HepG2 (cell line): ENCODE data around the gene SEPTIN2. TPM values are rescaled to one million over a fixed set of nuclear protein-coding genes. Genes with fewer than 3 reads are reported as not detected.

Experiments
- FOXA3 ChIP-seq: IDR thresholded peaks from 2 replicates; pipeline ENCODE4 v1.6.1; 2016; ENCODE audit warnings: missing genetic modification reagents, missing compliant biosample characterization
- HOXA3 ChIP-seq: sonication (generic); formaldehyde crosslinking; IDR thresholded peaks from 2 replicates; pipeline ENCODE4 v1.5.0; 2020; ENCODE audit warnings: missing genetic modification reagents
- IRX3 ChIP-seq: sonication (generic); formaldehyde crosslinking; IDR thresholded peaks from 2 replicates; pipeline ENCODE4 v1.8.1; 2023; ENCODE audit warnings: mild to moderate bottlenecking, low read depth, missing genetic modification reagents, borderline replicate concordance
- KDM5A ChIP-seq: fragments of 200-600 bp; sonication (generic); IDR thresholded peaks from 2 replicates; pipeline ENCODE4 v1.7.0; 2018; ENCODE audit warnings: antibody characterized with exemption, mild to moderate bottlenecking, low read length, borderline replicate concordance
- NFE2L1 ChIP-seq: sonication (generic); formaldehyde crosslinking; IDR thresholded peaks from 2 replicates; pipeline ENCODE4 v1.4.0; 2020; ENCODE audit warnings: missing genetic modification reagents, mild to moderate bottlenecking, borderline replicate concordance
- PRPF4 ChIP-seq: fragments of 200-400 bp; formaldehyde crosslinking; IDR thresholded peaks from 2 replicates; pipeline ENCODE4 v1.6.1; 2016; ENCODE audit warnings: low read length, low read depth; ENCODE audit not compliant: poor library complexity, severe bottlenecking
- REL ChIP-seq: sonication (generic); formaldehyde crosslinking; conservative IDR thresholded peaks from 2 replicates; pipeline ENCODE4 v1.8.0; 2022; ENCODE audit warnings: mild to moderate bottlenecking, missing genetic modification reagents, moderate library complexity
- SATB2 ChIP-seq: sonication (generic); formaldehyde crosslinking; IDR thresholded peaks from 2 replicates; pipeline ENCODE4 v1.5.0; 2020; ENCODE audit warnings: missing genetic modification reagents
- SMARCC2 ChIP-seq: fragments of 450-650 bp; IDR thresholded peaks from 2 replicates; pipeline ENCODE4 v1.6.1; 2017; ENCODE audit warnings: antibody characterized with exemption, mild to moderate bottlenecking
- UBTF ChIP-seq: sonication (generic); formaldehyde crosslinking; IDR thresholded peaks from 2 replicates; pipeline ENCODE4 v1.4.0; 2020; ENCODE audit warnings: mild to moderate bottlenecking, missing genetic modification reagents
- YEATS2 ChIP-seq: sonication (generic); formaldehyde crosslinking; IDR thresholded peaks from 2 replicates; pipeline ENCODE4 v1.4.0; 2020; ENCODE audit warnings: missing genetic modification reagents, borderline replicate concordance
- ZFY ChIP-seq: sonication (generic); formaldehyde crosslinking; IDR thresholded peaks from 2 replicates; pipeline ENCODE4 v1.4.0; 2020; ENCODE audit warnings: missing genetic modification reagents
- ZNF121 ChIP-seq: sonication (generic); formaldehyde crosslinking; IDR thresholded peaks from 2 replicates; pipeline ENCODE4 v1.5.0; 2020; ENCODE audit warnings: mild to moderate bottlenecking, missing genetic modification reagents
- ZNF34 ChIP-seq: sonication (generic); formaldehyde crosslinking; IDR thresholded peaks from 2 replicates; pipeline ENCODE4 v1.4.0; 2020; ENCODE audit warnings: mild to moderate bottlenecking, missing genetic modification reagents, borderline replicate concordance
- ZNF354B ChIP-seq: sonication (generic); formaldehyde crosslinking; IDR thresholded peaks from 2 replicates; pipeline ENCODE4 v1.8.0; 2022; ENCODE audit warnings: mild to moderate bottlenecking, missing genetic modification reagents
- ZNF414 ChIP-seq: sonication (generic); formaldehyde crosslinking; IDR thresholded peaks from 2 replicates; pipeline ENCODE4 v1.5.0; 2020; ENCODE audit warnings: missing genetic modification reagents
- ZNF468 ChIP-seq: sonication (generic); formaldehyde crosslinking; IDR thresholded peaks from 2 replicates; pipeline ENCODE4 v1.8.0; 2022; ENCODE audit warnings: mild to moderate bottlenecking, moderate library complexity, missing genetic modification reagents
- ZNF501 ChIP-seq: sonication (generic); formaldehyde crosslinking; IDR thresholded peaks from 2 replicates; pipeline ENCODE4 v1.5.1; 2020; ENCODE audit warnings: mild to moderate bottlenecking, moderate library complexity, missing genetic modification reagents
- ZNF570 ChIP-seq: sonication (generic); formaldehyde crosslinking; IDR thresholded peaks from 2 replicates; pipeline ENCODE4 v1.4.0; 2020; ENCODE audit warnings: mild to moderate bottlenecking, missing genetic modification reagents, borderline replicate concordance
- ZNF652 ChIP-seq: IDR thresholded peaks from 2 replicates; pipeline ENCODE4 v1.6.1; 2016; ENCODE audit warnings: low read depth, borderline replicate concordance
- polyA plus RNA-seq, 8 experiments: library from polyadenylated mRNA; depleted of rRNA in 3 of 8; stranded (reverse) in 7 of 8; unstranded in 1 of 8; fragments of >200 nt; fragmentation: Illumina TruSeq in 4 of 8; extraction: Trizol in 4 of 8; gene quantifications; 2 replicates each; pipeline versions ENCODE4 v1.2.1 to v1.2.3, GENCODE V29; 2011 to 2016; ENCODE audit warnings: low read depth in 4 of 8, missing spikeins in 1 of 8, mixed read lengths in 1 of 8; ENCODE audit not compliant: insufficient read depth in 1 of 8
- total RNA-seq, 5 experiments: library from RNA; depleted of rRNA; stranded (reverse); fragments of >200 nt; fragmentation: Illumina TruSeq; extraction: Trizol; gene quantifications; 2 replicates each; pipeline ENCODE4 v1.2.3, GENCODE V29; 2016; ENCODE audit warnings: low read depth in 1 of 5
- TF ChIP-seq, protein P1 (sequence below): sonication (generic); formaldehyde crosslinking; IDR thresholded peaks from 2 replicates; pipeline ENCODE4 v1.5.0; 2020; ENCODE audit warnings: mild to moderate bottlenecking, missing genetic modification reagents
- TF ChIP-seq, protein P2 (sequence below): sonication (generic); formaldehyde crosslinking; IDR thresholded peaks from 2 replicates; pipeline ENCODE4 v1.4.0; 2020; ENCODE audit warnings: missing genetic modification reagents

Gene SEPTIN2
- total and polyA plus RNA-seq, 2 of the 13 experiments (the other 11 are each of a cell fraction or from before 2014, with no cell fraction given) = 493 to 733 TPM

DNA sequence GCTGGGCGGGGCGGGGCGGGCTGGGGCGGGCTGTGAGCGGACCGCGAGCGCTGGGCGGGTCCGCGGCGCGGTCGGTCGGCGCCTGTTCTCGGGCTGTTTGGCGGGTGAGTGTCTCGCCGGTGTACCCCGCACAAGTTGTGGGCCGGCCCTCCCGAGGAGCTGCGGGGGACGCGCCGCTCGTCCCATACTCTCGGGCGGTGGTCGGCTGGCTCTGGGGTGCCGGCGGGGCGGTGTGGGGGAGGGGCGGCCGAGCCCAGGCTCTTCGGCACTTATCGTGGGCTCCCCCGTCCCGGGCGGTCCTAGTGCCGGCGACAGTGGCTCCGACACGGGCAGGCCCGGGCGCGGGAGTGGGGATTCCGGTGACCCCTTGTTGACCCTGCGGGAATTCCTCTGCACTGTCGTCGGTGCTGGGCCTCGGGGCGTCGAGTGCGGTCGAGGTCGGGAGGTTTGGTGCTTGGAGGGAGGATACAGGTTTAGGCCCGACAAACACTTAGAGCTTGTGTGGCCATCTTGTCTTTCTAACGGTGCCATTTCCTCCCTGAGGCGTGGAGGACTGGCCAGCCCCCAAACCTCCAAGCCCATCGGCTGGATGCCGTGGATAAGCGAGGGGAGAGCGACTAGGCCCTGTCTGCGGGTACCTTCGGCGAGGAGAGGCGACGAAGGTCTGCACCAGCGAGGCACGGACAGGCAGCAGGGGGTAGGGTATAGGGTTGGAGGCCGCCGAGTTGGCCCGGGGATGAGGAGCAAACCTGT, at the start of gene SEPTIN2 (continued):
- TF ChIP-seq, protein P1, sequence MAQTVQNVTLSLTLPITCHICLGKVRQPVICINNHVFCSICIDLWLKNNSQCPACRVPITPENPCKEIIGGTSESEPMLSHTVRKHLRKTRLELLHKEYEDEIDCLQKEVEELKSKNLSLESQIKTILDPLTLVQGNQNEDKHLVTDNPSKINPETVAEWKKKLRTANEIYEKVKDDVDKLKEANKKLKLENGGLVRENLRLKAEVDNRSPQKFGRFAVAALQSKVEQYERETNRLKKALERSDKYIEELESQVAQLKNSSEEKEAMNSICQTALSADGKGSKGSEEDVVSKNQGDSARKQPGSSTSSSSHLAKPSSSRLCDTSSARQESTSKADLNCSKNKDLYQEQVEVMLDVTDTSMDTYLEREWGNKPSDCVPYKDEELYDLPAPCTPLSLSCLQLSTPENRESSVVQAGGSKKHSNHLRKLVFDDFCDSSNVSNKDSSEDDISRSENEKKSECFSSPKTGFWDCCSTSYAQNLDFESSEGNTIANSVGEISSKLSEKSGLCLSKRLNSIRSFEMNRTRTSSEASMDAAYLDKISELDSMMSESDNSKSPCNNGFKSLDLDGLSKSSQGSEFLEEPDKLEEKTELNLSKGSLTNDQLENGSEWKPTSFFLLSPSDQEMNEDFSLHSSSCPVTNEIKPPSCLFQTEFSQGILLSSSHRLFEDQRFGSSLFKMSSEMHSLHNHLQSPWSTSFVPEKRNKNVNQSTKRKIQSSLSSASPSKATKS = 0 out of 2 replicates have a peak, but pooled peaks have one; percentile 2
- TF ChIP-seq ZNF34 (CRISPR knock-in tag) = peak; percentile 72; the same call in 1 of the 2 replicates
- peak; percentile 15; the same call in 1 of the 2 replicates for TF ChIP-seq REL (CRISPR knock-in tag)
- TF ChIP-seq ZNF414 (CRISPR knock-in tag) = peak; percentile 90
- no peak for TF ChIP-seq ZNF501
- TF ChIP-seq PRPF4 = peak; percentile 2
- peak; percentile 99 for TF ChIP-seq ZFY (CRISPR knock-in tag)
- TF ChIP-seq HOXA3 (CRISPR knock-in tag) = no peak; the same call in 1 of the 2 replicates
- TF ChIP-seq NFE2L1 = peak; percentile 70; the same call in 1 of the 2 replicates
- TF ChIP-seq IRX3 (CRISPR knock-in tag) = peak; percentile 50
- TF ChIP-seq ZNF121 (CRISPR knock-in tag) = peak; percentile 28; the same call in 1 of the 2 replicates
- peak; percentile 90; the same call in 1 of the 2 replicates for TF ChIP-seq SATB2 (CRISPR knock-in tag)
- no peak for TF ChIP-seq ZNF652 (CRISPR knock-in tag)
- TF ChIP-seq ZNF570 (CRISPR knock-in tag) = no peak
- peak; percentile 80; the same call in 1 of the 2 replicates for TF ChIP-seq UBTF
- peak; percentile 34; the same call in 1 of the 2 replicates for TF ChIP-seq YEATS2
- TF ChIP-seq, protein P2, sequence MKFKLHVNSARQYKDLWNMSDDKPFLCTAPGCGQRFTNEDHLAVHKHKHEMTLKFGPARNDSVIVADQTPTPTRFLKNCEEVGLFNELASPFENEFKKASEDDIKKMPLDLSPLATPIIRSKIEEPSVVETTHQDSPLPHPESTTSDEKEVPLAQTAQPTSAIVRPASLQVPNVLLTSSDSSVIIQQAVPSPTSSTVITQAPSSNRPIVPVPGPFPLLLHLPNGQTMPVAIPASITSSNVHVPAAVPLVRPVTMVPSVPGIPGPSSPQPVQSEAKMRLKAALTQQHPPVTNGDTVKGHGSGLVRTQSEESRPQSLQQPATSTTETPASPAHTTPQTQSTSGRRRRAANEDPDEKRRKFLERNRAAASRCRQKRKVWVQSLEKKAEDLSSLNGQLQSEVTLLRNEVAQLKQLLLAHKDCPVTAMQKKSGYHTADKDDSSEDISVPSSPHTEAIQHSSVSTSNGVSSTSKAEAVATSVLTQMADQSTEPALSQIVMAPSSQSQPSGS (CRISPR knock-in tag) = peak; percentile 36; the same call in 1 of the 2 replicates
- TF ChIP-seq ZNF468 = peak; percentile 91; the same call in 1 of the 2 replicates
- no peak for TF ChIP-seq KDM5A
- TF ChIP-seq FOXA3 = no peak
- no peak for TF ChIP-seq ZNF354B (CRISPR knock-in tag)
- TF ChIP-seq SMARCC2 = no peak
